ENCODE measurements around the gene AK5.
"Not testable (repeated sequence)": the region's sequence is repeated elsewhere in the genome, so short reads cannot be mapped to it uniquely, and the experiment has no call there.

AK5 gene

GRCh38 chr1:77413541-77414335 is 131.9 kb downstream of the AK5 start:
- H3K36me3 ChIP-seq (ENCODE audit: control insufficient read depth, insufficient read depth, low read length), result no peaks in the 10 kb centered on the region
- H3K4me1 ChIP-seq (ENCODE audit: control insufficient read depth, insufficient read depth, low read length), result no peaks in the 10 kb centered on the region
- H3K27ac ChIP-seq (ENCODE audit: low read depth, low read length), result no peak overlapping the region
- no peak overlapping the region for H3K9ac ChIP-seq (ENCODE audit: low read length)
- H3K4me3 ChIP-seq (ENCODE audit: low read length), result no peak overlapping the region
- no peaks in the 10 kb centered on the region for H3K27me3 ChIP-seq (ENCODE audit: control insufficient read depth, insufficient read depth, low read length)

GRCh38 chr1:77415579-77415978 is 133.8 kb downstream of the AK5 start:
- Histone ChIP-seq H3K4me3 (ENCODE audit: low read length) (no peak overlapping the region), H3K27me3 (ENCODE audit: control insufficient read depth, insufficient read depth, low read length) (no peaks in the 10 kb centered on the region), H3K4me1 (ENCODE audit: control insufficient read depth, insufficient read depth, low read length) (no peaks in the 10 kb centered on the region), H3K9ac (ENCODE audit: low read length) (no peak overlapping the region), H3K36me3 (ENCODE audit: control insufficient read depth, insufficient read depth, low read length) (no peaks in the 10 kb centered on the region), H3K27ac (ENCODE audit: low read depth, low read length) (no peak overlapping the region)

GRCh38 chr1:77416692-77417450 is 135.1 kb downstream of the AK5 start:
- H3K9ac ChIP-seq (ENCODE audit: low read length), result no peak overlapping the region
- H3K27ac ChIP-seq (ENCODE audit: low read depth, low read length), result no peak overlapping the region
- no peaks in the 10 kb centered on the region for H3K27me3 ChIP-seq (ENCODE audit: control insufficient read depth, insufficient read depth, low read length)
- no peaks in the 10 kb centered on the region for H3K36me3 ChIP-seq (ENCODE audit: control insufficient read depth, insufficient read depth, low read length)
- no peak overlapping the region for H3K4me3 ChIP-seq (ENCODE audit: low read length)
- H3K4me1 ChIP-seq (ENCODE audit: control insufficient read depth, insufficient read depth, low read length), result no peaks in the 10 kb centered on the region

GRCh38 chr1:77418055-77418454 is 136.2 kb downstream of the AK5 start:
- H3K27me3 ChIP-seq (ENCODE audit: control insufficient read depth, insufficient read depth, low read length); H3K4me1 ChIP-seq (ENCODE audit: control insufficient read depth, insufficient read depth, low read length); H3K4me3 ChIP-seq (ENCODE audit: low read length); H3K27ac ChIP-seq (ENCODE audit: low read depth, low read length); H3K9ac ChIP-seq (ENCODE audit: low read length); H3K36me3 ChIP-seq (ENCODE audit: control insufficient read depth, insufficient read depth, low read length): not testable (repeated sequence)

- no peaks in the 10 kb centered on the region for H3K4me1 ChIP-seq (ENCODE audit: control insufficient read depth, insufficient read depth, low read length)
- H3K27ac ChIP-seq (ENCODE audit: low read depth, low read length), result no peak overlapping the region
- no peaks in the 10 kb centered on the region for H3K27me3 ChIP-seq (ENCODE audit: control insufficient read depth, insufficient read depth, low read length)
- no peaks in the 10 kb centered on the region for H3K36me3 ChIP-seq (ENCODE audit: control insufficient read depth, insufficient read depth, low read length)
- H3K9ac ChIP-seq (ENCODE audit: low read length), result no peak overlapping the region
- no peak overlapping the region for H3K4me3 ChIP-seq (ENCODE audit: low read length)
These were observed 139.8 kb downstream of the AK5 start for GRCh38 chr1:77421504-77422233.

GRCh38 chr1:77424236-77424635 is 142.4 kb downstream of the AK5 start:
- Histone ChIP-seq H3K4me3 (ENCODE audit: low read length) (no peak overlapping the region), H3K27ac (ENCODE audit: low read depth, low read length) (no peak overlapping the region), H3K36me3 (ENCODE audit: control insufficient read depth, insufficient read depth, low read length) (no peaks in the 10 kb centered on the region), H3K9ac (ENCODE audit: low read length) (no peak overlapping the region), H3K27me3 (ENCODE audit: control insufficient read depth, insufficient read depth, low read length) (no peaks in the 10 kb centered on the region), H3K4me1 (ENCODE audit: control insufficient read depth, insufficient read depth, low read length) (no peaks in the 10 kb centered on the region)

GRCh38 chr1:77428068-77428467 is 146.2 kb downstream of the AK5 start:
- no peak overlapping the region for H3K4me3 ChIP-seq (ENCODE audit: low read length)
- no peaks in the 10 kb centered on the region for H3K36me3 ChIP-seq (ENCODE audit: control insufficient read depth, insufficient read depth, low read length)
- H3K4me1 ChIP-seq (ENCODE audit: control insufficient read depth, insufficient read depth, low read length), result no peaks in the 10 kb centered on the region
- no peaks in the 10 kb centered on the region for H3K27me3 ChIP-seq (ENCODE audit: control insufficient read depth, insufficient read depth, low read length)
- H3K27ac ChIP-seq (ENCODE audit: low read depth, low read length), result no peak overlapping the region
- H3K9ac ChIP-seq (ENCODE audit: low read length), result no peak overlapping the region

GRCh38 chr1:77430966-77431690 is 149.3 kb downstream of the AK5 start:
- no peaks in the 10 kb centered on the region for H3K4me1 ChIP-seq (ENCODE audit: control insufficient read depth, insufficient read depth, low read length)
- no peak overlapping the region for H3K9ac ChIP-seq (ENCODE audit: low read length)
- H3K27me3 ChIP-seq (ENCODE audit: control insufficient read depth, insufficient read depth, low read length), result no peaks in the 10 kb centered on the region
- no peak overlapping the region for H3K27ac ChIP-seq (ENCODE audit: low read depth, low read length)
- no peaks in the 10 kb centered on the region for H3K36me3 ChIP-seq (ENCODE audit: control insufficient read depth, insufficient read depth, low read length)
- no peak overlapping the region for H3K4me3 ChIP-seq (ENCODE audit: low read length)

- Histone ChIP-seq H3K36me3 (ENCODE audit: control insufficient read depth, insufficient read depth, low read length) (no peaks in the 10 kb centered on the region), H3K27ac (ENCODE audit: low read depth, low read length) (no peak overlapping the region), H3K4me3 (ENCODE audit: low read length) (no peak overlapping the region), H3K27me3 (ENCODE audit: control insufficient read depth, insufficient read depth, low read length) (no peaks in the 10 kb centered on the region), H3K4me1 (ENCODE audit: control insufficient read depth, insufficient read depth, low read length) (no peaks in the 10 kb centered on the region), H3K9ac (ENCODE audit: low read length) (no peak overlapping the region)
These were observed 152.1 kb downstream of the AK5 start for GRCh38 chr1:77433934-77434333.

- no peaks in the 10 kb centered on the region for H3K4me1 ChIP-seq (ENCODE audit: control insufficient read depth, insufficient read depth, low read length)
- H3K27ac ChIP-seq (ENCODE audit: low read depth, low read length), result no peak overlapping the region
- no peaks in the 10 kb centered on the region for H3K27me3 ChIP-seq (ENCODE audit: control insufficient read depth, insufficient read depth, low read length)
- no peak overlapping the region for H3K4me3 ChIP-seq (ENCODE audit: low read length)
- H3K36me3 ChIP-seq (ENCODE audit: control insufficient read depth, insufficient read depth, low read length), result no peaks in the 10 kb centered on the region
- no peak overlapping the region for H3K9ac ChIP-seq (ENCODE audit: low read length)
These were observed 153.1 kb downstream of the AK5 start for GRCh38 chr1:77434967-77435366.

GRCh38 chr1:77438236-77438913 is 156.6 kb downstream of the AK5 start:
- Histone ChIP-seq H3K36me3 (ENCODE audit: control insufficient read depth, insufficient read depth, low read length) (no peaks in the 10 kb centered on the region), H3K27ac (ENCODE audit: low read depth, low read length) (no peak overlapping the region), H3K4me1 (ENCODE audit: control insufficient read depth, insufficient read depth, low read length) (no peaks in the 10 kb centered on the region), H3K4me3 (ENCODE audit: low read length) (no peak overlapping the region), H3K27me3 (ENCODE audit: control insufficient read depth, insufficient read depth, low read length) (no peaks in the 10 kb centered on the region), H3K9ac (ENCODE audit: low read length) (no peak overlapping the region)
